Measurements from ENCODE around the gene SPATA4. TPM values are rescaled to one million over a fixed set of nuclear protein-coding genes. Genes with fewer than 3 reads are reported as not detected.
A peak's percentile ranks its signal among the peaks of the same experiment; 100 is the strongest.

Gene SPATA4
- total and polyA plus RNA-seq, 7 donors, result 0.08 to 1.7 (median 0.75) TPM

GRCh38 chr4:176188654-176189053 is 6.7 kb downstream of the SPATA4 start:
- no peaks in the 10 kb centered on the region for H3K9me3 ChIP-seq
- H3K4me1 ChIP-seq, result peaks cover 59% of the 10 kb centered on the region
- H3K36me3 ChIP-seq (ENCODE audit: insufficient read depth in 1 of 2, low read depth in 1 of 2), result no peaks in the 10 kb centered on the region
- no peak for TF ChIP-seq CTCF (IDR thresholded peaks at IDR 0.05)
- no peaks in the 10 kb centered on the region for H3K27me3 ChIP-seq (ENCODE audit: insufficient read depth in 3 of 3, low read length in 2 of 3)
- H3K27ac ChIP-seq, result peak overlapping the region; percentile 90
- ATAC-seq (no peak), DNase-seq (no peak)
- intact Hi-C loops (cut with DNase I), result no loop called here
- no peak overlapping the region for H3K4me3 ChIP-seq

GRCh38 chr4:176187624-176188023 is 7.8 kb downstream of the SPATA4 start:
- Histone ChIP-seq H3K4me1 (peaks cover 49% of the 10 kb centered on the region), H3K36me3 (ENCODE audit: insufficient read depth in 1 of 2, low read depth in 1 of 2) (no peaks in the 10 kb centered on the region), H3K4me3 (peak overlapping the region; percentile 1), H3K9me3 (no peaks in the 10 kb centered on the region), H3K27me3 (ENCODE audit: insufficient read depth in 3 of 3, low read length in 2 of 3) (no peaks in the 10 kb centered on the region), H3K27ac (peak overlapping the region; percentile 90)
- no peak for TF ChIP-seq CTCF (IDR thresholded peaks at IDR 0.05)
- intact Hi-C loops (cut with DNase I), result loop anchor here in 1 of 2 donors (2.0 kb wide), 1 partner anchor 31 kb away; no protein-coding TSS in a partner anchor
- WGBS, 3 donors, result 38 to 60% (median 44%) methylated on average over 2 of the region's 2 CpGs
- peak; percentile 64 to 80 (median 78) for ATAC-seq
- DNase-seq, result no peak

GRCh38 chr4:176186671-176187395 is 8.6 kb downstream of the SPATA4 start:
- peak overlapping the region; percentile 1 for H3K4me3 ChIP-seq
- H3K27me3 ChIP-seq (ENCODE audit: insufficient read depth in 3 of 3, low read length in 2 of 3), result no peaks in the 10 kb centered on the region
- H3K36me3 ChIP-seq (ENCODE audit: insufficient read depth in 1 of 2, low read depth in 1 of 2), result no peaks in the 10 kb centered on the region
- 21 to 29% (median 28%) methylated on average over 6 of the region's 6 CpGs for WGBS, 3 donors
- no peak for TF ChIP-seq CTCF (IDR thresholded peaks at IDR 0.05)
- no peak for ATAC-seq
- peaks cover 43% of the 10 kb centered on the region for H3K4me1 ChIP-seq
- peak overlapping the region; percentile 90 for H3K27ac ChIP-seq
- no peaks in the 10 kb centered on the region for H3K9me3 ChIP-seq
- no peak for DNase-seq
- intact Hi-C loops (cut with DNase I), result loop anchor here in 1 of 2 donors (2.0 kb wide), 1 partner anchor 30 kb away; no protein-coding TSS in a partner anchor

- Histone ChIP-seq H3K4me1 (peaks cover 38% of the 10 kb centered on the region), H3K27me3 (ENCODE audit: insufficient read depth in 3 of 3, low read length in 2 of 3) (no peaks in the 10 kb centered on the region), H3K4me3 (no peak overlapping the region), H3K27ac (peak overlapping the region; percentile 90), H3K36me3 (ENCODE audit: insufficient read depth in 1 of 2, low read depth in 1 of 2) (no peaks in the 10 kb centered on the region), H3K9me3 (no peaks in the 10 kb centered on the region)
- DNase-seq, result no peak
- 58 to 75% (median 70%) methylated on average over 2 of the region's 2 CpGs for WGBS, 3 donors
- TF ChIP-seq CTCF (IDR thresholded peaks at IDR 0.05), result no peak
- intact Hi-C loops (cut with DNase I), result loop anchor here in 1 of 2 donors (2.0 kb wide), 1 partner anchor 29 kb away; no protein-coding TSS in a partner anchor
- no peak for ATAC-seq
These were observed 9.3 kb downstream of the SPATA4 start for GRCh38 chr4:176186067-176186466.

Data from psoas muscle (tissue), 8 donors.